AG04449 (cell line): ENCODE measurements around the gene SBNO2.

Experiments
- CTCF ChIA-PET: fragments of 350-600 bp; formaldehyde crosslinking; extraction: SDS; loops from one replicate; lab custom pipeline; 2021; ENCODE audit warnings: antibody characterized with exemption; lab: Yijun Ruan, JAX
- POLR2A ChIA-PET: fragments of 400-600, 350-600 bp; formaldehyde crosslinking; extraction: SDS; loops from one replicate; lab custom pipeline; 2020; ENCODE audit warnings: antibody characterized with exemption, inconsistent platforms; lab: Yijun Ruan, JAX
- DNase-seq: peaks from one replicate; pipeline ENCODE4 v3.0.0-alpha.2; 2010; ENCODE audit warnings: low read depth, low spot score
- H3K4me3 ChIP-seq: 2 replicates; pipeline ENCODE4 v1.5.1; 2011; ENCODE audit warnings: low read depth, mild to moderate bottlenecking, control low read depth, low read length
- TF ChIP-seq, protein P1 (sequence below): IDR thresholded peaks from one replicate; pipeline ENCODE4 v1.5.1; 2011; ENCODE audit warnings: mild to moderate bottlenecking, moderate library complexity, low read length, control low read depth, inconsistent platforms; ENCODE audit not compliant: insufficient read depth; ENCODE audit errors: missing control alignments

Gene SBNO2

DNA sequence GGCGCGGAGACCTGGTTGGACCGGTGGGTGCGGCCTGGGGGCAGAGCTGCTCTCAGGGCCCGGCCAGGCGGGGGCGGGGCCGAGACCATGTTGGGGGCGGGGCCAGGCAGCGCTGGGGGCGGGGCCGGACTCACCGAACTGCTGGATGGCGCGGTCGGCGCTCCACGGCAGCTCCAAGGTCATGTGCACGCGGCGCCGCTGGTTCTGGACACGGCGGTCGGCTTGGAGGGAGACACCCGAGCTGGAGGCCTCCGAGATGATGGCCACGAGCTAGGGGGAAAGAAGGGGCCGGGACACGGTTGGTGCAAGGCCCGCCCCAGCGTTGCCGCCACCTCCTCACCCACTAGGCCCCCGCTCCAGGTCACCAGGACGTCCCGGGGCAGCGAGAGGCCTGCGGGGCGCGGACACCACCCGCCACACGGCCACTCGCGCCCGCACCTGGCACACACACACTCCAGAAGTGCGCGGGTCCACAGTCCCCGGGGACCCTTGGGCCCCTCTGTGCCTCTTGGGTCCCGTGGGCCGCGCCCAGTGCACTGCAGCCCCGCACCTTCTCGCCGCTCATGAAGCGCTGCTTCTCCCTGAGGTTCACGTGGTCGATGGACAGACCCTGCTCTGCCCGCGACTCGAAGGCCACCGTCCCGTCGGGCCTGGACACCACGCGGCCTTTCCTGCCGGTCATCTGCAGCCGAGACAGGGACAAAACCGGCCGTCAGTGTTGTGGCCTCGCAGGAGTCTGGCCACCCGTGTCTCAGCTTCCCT is 61.6 kb downstream of the SBNO2 start:
- POLR2A ChIA-PET, result interaction anchor here (1.4 to 2.3 kb wide), 4 partner anchors 9 to 157 kb away, joined by 4 to 15 read pairs (median 6); partner anchors contain the start of genes CIRBP and GPX4
- TF ChIP-seq, protein P1, sequence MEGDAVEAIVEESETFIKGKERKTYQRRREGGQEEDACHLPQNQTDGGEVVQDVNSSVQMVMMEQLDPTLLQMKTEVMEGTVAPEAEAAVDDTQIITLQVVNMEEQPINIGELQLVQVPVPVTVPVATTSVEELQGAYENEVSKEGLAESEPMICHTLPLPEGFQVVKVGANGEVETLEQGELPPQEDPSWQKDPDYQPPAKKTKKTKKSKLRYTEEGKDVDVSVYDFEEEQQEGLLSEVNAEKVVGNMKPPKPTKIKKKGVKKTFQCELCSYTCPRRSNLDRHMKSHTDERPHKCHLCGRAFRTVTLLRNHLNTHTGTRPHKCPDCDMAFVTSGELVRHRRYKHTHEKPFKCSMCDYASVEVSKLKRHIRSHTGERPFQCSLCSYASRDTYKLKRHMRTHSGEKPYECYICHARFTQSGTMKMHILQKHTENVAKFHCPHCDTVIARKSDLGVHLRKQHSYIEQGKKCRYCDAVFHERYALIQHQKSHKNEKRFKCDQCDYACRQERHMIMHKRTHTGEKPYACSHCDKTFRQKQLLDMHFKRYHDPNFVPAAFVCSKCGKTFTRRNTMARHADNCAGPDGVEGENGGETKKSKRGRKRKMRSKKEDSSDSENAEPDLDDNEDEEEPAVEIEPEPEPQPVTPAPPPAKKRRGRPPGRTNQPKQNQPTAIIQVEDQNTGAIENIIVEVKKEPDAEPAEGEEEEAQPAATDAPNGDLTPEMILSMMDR, result no peak
- CTCF ChIA-PET, result interaction anchor here (1.1 to 6.0 kb wide), 20 partner anchors 9 to 131 kb away, joined by 3 to 97 read pairs (median 7); partner anchors contain the start of genes ATP5F1D and GPX4
- H3K4me3 ChIP-seq, result no peak overlapping the region
- no peak for DNase-seq

DNA sequence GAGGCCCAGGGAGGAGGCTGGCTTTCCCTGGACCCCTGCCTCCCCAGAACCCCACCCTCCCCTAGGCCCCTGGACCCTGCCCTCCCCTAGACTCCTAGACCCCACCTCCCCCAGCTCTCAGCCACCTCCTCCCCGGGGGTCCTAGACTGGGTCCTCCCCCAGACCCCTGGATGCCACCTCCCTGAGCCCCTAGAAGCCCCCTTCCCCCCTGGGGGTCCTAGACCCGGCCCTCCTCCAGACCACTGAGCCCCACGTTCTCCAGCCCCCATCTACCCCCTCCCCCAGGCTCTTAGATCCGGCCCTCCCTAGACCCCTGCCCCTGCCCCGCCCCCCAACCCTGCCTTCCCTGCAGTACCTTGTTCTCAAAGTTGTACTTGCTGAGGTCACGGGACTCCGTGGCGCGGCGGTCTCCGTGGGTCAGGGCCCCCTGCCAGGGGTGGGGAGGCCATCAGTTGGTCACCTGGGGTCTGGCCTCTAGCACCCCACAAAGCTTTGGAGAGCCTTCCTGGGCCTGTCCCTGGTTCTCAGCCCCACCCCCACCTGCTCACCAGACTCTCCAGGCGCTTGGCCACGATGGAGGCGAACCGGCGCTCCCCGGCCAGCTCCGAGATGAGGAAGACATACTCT is 62.3 kb downstream of the SBNO2 start:
- DNase-seq, result no peak
- POLR2A ChIA-PET, result interaction anchor here (0.6 to 2.3 kb wide), 3 partner anchors 8 to 32 kb away, joined by 4 to 15 read pairs (median 5); partner anchors contain the start of gene GPX4
- TF ChIP-seq, protein P1, result no peak
- CTCF ChIA-PET, result interaction anchor here (1.2 to 6.0 kb wide), 10 partner anchors 9 to 132 kb away, joined by 4 to 97 read pairs (median 14); partner anchors contain the start of genes ATP5F1D and GPX4
- no peak overlapping the region for H3K4me3 ChIP-seq

DNA sequence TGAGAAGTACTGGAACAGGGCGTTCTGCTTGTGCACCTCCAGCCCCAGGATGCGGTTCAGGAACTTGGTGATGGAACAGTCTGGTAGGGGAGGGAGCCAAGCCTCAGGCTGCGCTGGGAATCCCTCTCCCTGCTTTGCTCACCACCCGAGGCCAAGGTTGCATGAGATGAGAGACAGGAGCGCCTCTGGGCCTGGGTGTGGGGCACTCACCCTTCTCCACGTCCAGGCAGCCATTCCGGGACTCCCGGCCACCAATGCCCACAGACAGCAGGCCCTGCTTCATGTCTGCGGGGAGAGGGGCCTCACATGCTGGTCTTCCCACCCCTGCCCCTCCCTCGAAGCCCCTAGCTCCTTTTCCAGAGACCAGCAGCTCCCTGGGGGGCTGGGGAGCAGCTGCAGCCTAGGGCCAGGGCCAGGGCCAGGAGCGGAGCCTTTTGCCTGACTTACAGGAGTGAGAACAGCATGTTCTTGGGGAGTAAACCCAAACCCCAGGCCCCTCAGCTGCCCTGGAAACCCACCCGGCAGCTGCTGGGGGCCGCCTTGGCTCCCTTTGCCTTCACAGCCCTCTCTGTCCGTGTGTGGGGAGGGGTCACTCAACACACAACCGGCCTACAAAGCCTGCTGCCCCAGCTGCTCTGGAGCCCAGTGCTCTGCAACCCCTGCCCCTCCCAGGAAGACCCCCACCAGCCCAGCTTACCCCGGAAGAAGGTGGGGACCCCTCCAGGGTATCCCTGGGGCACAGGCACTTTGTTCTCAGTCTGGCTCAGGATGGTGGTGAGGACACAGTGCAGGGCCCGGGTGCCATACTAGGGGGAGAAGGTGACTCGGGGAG is 63.0 kb downstream of the SBNO2 start:
- TF ChIP-seq, protein P1, result no peak
- POLR2A ChIA-PET, result interaction anchor here (0.5 to 1.4 kb wide), 3 partner anchors 11 to 134 kb away, joined by 3 to 5 read pairs (median 4); no protein-coding TSS in a partner anchor

DNA sequence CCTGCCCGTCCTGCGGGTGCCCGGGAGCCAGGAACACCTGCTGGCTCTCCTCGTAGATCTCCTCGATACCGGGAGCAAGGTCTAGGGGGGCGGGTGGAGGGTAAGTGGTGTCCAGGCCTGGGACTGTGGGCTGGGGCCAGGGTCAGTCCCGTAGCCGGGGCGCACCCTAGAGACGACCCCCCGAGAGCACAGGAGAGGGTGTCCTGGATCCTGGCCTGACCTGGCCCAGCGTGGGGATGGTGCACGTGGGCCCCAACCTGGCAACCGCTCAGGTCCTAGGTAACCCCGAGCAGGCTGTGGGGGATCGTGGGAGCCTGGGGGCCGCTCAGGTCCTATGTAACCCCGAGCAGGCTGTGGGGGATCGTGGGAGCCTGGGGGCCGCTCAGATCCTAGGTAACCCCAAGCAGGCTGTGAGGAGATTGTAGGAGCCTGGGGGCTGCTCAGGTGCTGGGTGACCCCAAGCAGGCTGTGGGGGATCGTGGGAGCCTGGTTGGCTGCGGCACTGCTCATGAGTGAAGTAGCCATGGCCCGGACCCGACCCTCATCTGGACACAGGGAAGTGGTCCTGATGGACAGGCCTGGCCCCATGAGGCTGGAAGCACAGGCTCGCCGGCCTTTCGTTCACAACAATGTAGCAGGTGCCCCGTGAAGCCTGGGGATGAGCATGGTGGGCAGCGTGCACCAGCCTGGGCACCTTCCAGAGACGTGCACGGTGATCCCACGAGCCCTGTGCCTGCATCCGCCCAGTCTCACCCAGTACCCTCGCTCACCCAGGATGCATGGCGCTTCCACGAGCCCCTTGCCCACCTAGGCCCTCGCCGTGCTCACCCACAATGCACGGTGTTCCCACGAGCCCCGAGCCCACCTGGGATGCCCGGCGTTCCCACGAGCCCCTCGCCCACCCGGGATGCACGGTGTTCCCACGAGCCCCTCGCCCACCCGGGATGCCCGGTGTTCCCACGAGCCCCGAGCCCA is 64.1 kb downstream of the SBNO2 start:
- no peak for DNase-seq
- CTCF ChIA-PET, result interaction anchor here (2.4 kb wide), 1 partner anchor 84 kb away, joined by 10 read pairs; no protein-coding TSS in a partner anchor
- POLR2A ChIA-PET, result no interaction called here
- TF ChIP-seq, protein P1, result no peak
- no peak overlapping the region for H3K4me3 ChIP-seq

More for the DNA sequence above, 63.0 kb downstream of the SBNO2 start:
- CTCF ChIA-PET, result interaction anchor here (1.2 to 6.0 kb wide), 4 partner anchors 15 to 89 kb away, joined by 4 to 97 read pairs (median 22); no protein-coding TSS in a partner anchor
- DNase-seq, result no peak
- H3K4me3 ChIP-seq, result no peak overlapping the region

DNA sequence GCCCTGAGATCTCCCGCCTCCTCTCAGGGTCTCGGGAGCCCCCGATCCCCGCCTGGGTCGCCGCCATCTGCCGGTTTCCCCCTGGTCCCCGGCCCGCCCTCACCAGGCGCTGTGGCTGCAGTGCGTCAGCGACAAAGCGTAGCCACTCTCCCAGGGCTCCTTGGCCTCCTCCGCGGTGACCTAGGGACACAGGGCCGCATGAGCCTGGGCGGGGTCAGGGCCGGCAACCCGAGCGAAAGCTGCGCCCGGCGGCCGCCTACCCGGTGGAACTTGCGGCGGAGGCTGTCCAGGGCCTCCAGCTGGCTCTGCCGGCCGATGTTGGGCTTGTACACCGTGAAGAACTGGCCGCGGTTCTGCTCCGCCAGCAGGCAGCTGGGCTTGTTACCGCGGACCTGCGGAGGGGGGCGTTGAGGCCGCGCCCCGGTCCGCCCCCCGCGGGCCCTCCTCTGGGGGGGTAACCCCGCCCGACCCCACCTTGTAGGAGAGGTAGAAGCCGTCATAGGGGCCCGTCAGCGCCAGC is 65.0 kb downstream of the SBNO2 start:
- TF ChIP-seq, protein P1, result no peak
- ChIA-PET CTCF (interaction anchor here (2.4 kb wide), 1 partner anchor 85 kb away, joined by 10 read pairs; no protein-coding TSS in a partner anchor), POLR2A (no interaction called here)
- no peak for DNase-seq
- H3K4me3 ChIP-seq, result no peak overlapping the region
